HFF-Myc (cell line): Measurements from ENCODE around the gene SORBS1.

Experiments used
- DNase-seq: peaks from one replicate; pipeline ENCODE4 v3.0.0-alpha.2; 2011; ENCODE audit warnings: low read depth; ENCODE audit errors: extremely low read depth
- H3K4me3 ChIP-seq: replicated peaks from 2 replicates; pipeline ENCODE4 v1.5.1; 2011; ENCODE audit warnings: low read depth, mild to moderate bottlenecking, control low read depth, low read length
- CTCF ChIP-seq: IDR thresholded peaks from 2 replicates; pipeline ENCODE4 v1.5.1; 2012; ENCODE audit warnings: mild to moderate bottlenecking, low read depth, low read length, control low read depth; ENCODE audit errors: missing control alignments

The SORBS1 gene

GRCh38 chr10:95567903-95568630, 6.9 kb upstream of the SORBS1 start:
- TF ChIP-seq CTCF, result no peak
- no peak for DNase-seq
- H3K4me3 ChIP-seq, result no peak overlapping the region

- H3K4me3 ChIP-seq, result no peak overlapping the region
- TF ChIP-seq CTCF, result no peak
- no peak for DNase-seq
These were observed 5.0 kb upstream of the SORBS1 start for GRCh38 chr10:95566136-95566535.

GRCh38 chr10:95565336-95565735, 4.2 kb upstream of the SORBS1 start:
- TF ChIP-seq CTCF, result no peak
- no peak overlapping the region for H3K4me3 ChIP-seq
- no peak for DNase-seq

GRCh38 chr10:95564291-95564690, 3.1 kb upstream of the SORBS1 start:
- H3K4me3 ChIP-seq, result no peak overlapping the region
- DNase-seq, result no peak
- no peak for TF ChIP-seq CTCF

- DNase-seq, result no peak
- no peak overlapping the region for H3K4me3 ChIP-seq
- no peak for TF ChIP-seq CTCF
These were observed 1.3 kb upstream of the SORBS1 start for GRCh38 chr10:95562341-95562965.

GRCh38 chr10:95561864-95562177, 650 bp upstream of the SORBS1 start:
- H3K4me3 ChIP-seq, result no peak overlapping the region
- no peak for DNase-seq

More at GRCh38 chr10:95561864-95562177, 650 bp upstream of the SORBS1 start:
- TF ChIP-seq CTCF, result no peak
